ENCODE data around the gene CACNG4. TPM values are rescaled to one million over a fixed set of nuclear protein-coding genes. Genes with fewer than 3 reads are reported as not detected.

Gene CACNG4
- total RNA-seq, 1 experiment from 2014 or later: not detected

DNA sequence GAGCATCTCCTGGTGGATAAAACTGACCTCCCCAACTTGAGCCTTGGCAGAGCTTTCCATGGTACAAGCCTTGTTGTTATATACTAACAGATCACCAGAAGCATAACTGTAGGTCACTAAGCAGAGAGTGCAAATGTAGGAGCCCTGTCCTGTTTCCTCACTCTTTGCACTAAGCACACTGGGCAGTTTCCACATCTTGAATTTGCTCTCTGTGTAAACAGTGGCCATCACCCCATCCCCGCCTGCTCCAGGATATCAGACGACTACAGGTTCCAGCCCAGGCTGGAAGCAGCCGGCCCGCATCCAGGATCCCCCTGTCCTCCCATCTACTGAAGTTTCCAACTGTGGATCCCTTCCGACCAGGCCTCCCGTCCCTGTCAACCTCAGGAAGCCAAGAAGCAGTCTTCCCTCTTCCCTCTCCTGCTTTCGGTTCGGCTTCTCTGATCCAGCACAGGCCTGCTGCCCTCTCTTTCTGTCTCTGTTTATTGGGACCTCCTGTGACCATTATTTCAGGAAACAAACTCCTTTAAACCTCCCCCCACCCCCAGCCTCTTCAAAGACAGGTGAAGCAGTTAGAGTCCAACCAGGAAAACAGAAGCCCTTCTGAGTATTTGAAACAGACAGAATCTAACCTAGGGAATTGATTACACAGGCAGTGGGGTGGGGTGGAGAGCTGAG lies 22.6 kb upstream of the CACNG4 start:
- in situ Hi-C loops (cut with HindIII; ENCODE audit: low pct_unique_long_range_greater_than_20kb, low sequenced_read_pairs): no loop called here

DNA sequence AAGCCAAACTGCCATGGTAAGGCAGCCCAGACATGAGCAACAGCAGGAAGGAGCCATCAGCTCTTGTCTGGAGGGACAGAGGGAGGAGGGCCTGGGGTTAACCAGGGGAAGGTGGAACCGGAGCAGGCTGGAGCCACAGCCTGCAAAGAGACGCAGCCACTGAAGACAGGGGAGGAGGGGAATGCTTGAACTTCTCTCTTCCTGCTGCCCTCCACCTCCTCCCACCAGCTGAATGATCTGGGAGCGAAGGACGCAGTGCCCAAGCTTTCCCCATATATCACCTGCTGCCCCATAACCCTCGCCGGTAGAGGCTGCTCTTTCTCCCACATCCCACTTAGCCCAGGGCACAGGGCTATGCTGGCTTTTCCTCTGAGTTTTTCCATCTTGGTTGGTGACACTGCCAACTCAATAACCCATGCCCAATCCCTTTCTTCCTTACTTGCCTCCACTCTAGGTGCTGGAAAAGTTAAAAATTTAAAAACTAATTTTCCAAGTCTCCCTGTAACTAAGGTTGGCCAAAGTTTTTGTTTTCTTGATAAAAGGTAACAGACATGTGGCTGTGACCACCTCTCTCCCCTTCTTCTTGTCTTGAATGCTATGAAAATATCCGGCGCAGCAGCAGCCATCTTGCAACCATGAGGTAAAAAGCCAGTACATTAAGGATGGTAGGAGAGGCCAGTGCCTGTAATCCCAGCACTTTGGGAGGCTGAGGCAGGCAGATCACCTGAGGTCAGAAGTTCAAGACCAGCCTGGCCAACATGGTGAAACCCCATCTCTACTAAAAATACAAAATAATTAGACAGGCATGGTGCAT lies 21.8 kb upstream of the CACNG4 start:
- no peak for DNase-seq (ENCODE audit: low read depth)
- in situ Hi-C loops (cut with HindIII; ENCODE audit: low pct_unique_long_range_greater_than_20kb, low sequenced_read_pairs): no loop called here

More for the DNA sequence above, 22.6 kb upstream of the CACNG4 start:
- DNase-seq (ENCODE audit: low read depth): no peak

DNA sequence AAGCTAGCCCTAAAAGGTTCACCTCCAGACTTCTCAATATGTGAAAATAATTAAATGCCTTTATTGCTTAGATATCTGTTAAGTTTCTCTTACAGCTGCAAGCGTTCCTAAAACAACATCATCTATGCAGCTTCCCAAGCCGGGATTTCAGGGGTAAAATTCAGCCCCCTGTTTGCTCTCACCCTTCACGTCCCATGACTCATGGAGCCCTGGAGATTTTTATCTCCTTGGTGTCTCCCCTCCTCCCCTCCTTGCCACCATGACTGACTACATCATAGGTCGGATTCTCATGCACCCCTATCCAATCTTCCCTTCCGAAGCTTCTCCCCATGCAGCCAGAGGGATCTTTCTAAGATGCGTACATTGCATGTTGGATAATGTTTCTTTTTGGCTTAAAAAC lies 21.0 kb upstream of the CACNG4 start:
- DNase-seq (ENCODE audit: low read depth): no peak

DNA sequence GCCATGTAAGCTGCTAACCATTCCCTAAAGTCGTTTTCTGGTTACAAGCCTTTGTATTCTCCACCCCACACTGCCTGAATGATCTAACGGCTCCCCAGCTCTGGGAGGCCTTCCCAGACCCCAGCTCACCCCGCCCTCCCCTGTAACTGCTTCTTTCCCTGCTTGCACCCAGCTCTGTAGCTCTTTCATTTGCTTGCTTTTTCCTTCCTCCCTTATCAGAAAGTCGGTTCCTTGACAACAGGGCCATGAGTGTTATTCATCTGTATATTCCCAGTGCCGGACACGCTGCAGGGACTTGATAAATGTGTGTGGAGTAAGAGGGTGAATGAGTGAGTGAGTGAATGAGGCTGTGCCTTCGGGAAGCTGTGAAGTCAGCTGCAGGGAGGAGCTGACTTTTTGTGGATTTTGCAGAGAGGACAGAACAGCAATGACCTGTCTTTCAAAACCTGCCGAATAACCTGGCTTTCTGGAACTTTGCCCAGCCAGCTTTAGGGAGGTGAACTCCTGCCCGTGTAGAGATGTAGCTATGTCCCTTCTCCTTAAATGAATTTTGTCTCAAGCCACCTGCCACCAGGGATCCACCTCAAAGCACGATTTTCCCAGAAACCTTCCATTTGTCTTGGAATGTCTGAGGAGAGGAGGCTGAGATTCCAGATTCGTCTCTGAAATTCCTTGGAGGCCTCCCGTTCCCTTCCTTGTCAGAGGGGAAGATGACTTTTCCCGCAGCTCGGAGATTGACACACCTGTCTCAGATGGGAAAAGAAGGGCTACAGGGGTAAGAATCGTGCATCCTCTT lies 20.0 kb upstream of the CACNG4 start:
- in situ Hi-C loops (cut with HindIII; ENCODE audit: low pct_unique_long_range_greater_than_20kb, low sequenced_read_pairs): no loop called here
- no peak for DNase-seq (ENCODE audit: low read depth)

More for the DNA sequence above, 21.0 kb upstream of the CACNG4 start:
- in situ Hi-C loops (cut with HindIII; ENCODE audit: low pct_unique_long_range_greater_than_20kb, low sequenced_read_pairs): no loop called here

DNA sequence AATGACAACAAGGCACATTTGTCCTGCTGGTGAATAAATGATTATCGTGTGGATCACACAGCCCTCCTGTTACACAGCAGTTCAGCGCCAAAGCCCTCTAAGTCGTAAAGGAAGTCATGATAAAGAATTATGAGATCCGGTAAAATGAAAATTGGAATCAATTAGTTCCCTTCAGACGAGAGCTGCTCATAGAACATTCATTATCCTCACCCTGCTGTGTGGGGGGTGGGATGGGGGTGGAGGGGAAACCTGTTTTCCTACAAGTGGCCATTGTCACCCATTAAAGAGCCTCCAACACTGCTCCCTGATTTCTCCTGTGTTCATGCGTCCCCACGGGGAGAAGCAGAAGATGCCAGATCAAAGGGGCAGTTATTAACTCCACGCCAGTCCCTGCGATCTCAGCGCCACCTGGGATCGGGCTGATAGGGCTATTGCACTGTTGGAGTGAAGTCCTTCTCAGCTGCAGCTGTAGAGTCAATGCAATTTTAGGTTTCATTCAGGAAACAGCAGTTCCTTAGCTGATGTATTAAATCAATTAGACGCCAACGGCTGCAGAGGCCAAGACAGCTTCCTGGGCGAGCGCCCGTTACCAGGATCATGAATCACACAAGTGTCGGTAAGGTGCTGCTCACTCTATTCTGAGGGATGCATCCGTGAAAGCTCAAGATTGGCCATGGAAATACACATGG lies 19.2 kb upstream of the CACNG4 start:
- in situ Hi-C loops (cut with HindIII; ENCODE audit: low pct_unique_long_range_greater_than_20kb, low sequenced_read_pairs): no loop called here

DNA sequence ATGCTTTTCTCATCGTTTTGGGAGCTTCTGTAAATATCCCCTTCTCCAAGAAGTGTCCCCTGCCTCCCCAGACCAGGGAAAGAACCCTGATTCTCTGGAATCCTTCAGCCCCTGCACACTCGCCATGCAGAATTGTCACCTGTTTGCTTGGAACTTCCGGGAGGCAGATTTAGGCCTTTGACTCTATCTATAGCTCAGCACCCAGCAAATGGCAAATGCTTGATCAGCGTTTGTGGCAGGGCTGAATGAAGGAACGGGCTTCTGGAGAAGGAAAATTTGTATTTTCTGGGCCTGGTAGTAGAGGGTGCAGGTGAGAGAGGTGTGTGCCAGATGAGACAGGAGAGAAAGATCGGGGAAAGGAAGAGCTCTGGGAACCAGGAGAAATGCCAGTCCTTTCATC lies 18.3 kb upstream of the CACNG4 start:
- in situ Hi-C loops (cut with HindIII; ENCODE audit: low pct_unique_long_range_greater_than_20kb, low sequenced_read_pairs): no loop called here

More for the DNA sequence above, 19.2 kb upstream of the CACNG4 start:
- DNase-seq (ENCODE audit: low read depth): no peak

DNA sequence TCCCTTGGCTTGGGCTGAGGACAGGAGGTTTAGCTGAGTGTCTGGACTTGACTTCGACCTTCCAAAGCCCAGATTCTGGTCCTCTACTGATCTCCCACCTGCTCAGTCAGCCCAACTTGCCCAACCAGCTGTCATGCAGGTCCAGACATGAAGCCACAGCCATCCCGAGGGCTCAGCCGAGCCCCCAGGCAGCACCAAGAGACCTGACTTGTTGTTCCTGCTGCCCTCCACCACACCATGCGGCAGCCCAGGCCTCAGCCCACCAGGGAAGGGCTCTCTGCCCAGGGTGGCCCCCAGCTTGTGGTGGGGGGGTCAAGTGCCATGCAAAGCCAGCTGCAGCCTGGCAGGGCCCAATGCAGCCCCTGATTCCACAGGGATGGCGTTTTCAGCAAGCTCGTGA lies 17.2 kb upstream of the CACNG4 start:
- in situ Hi-C loops (cut with HindIII; ENCODE audit: low pct_unique_long_range_greater_than_20kb, low sequenced_read_pairs): no loop called here
- DNase-seq (ENCODE audit: low read depth): no peak

More for the DNA sequence above, 18.3 kb upstream of the CACNG4 start:
- no peak for DNase-seq (ENCODE audit: low read depth)

DNA sequence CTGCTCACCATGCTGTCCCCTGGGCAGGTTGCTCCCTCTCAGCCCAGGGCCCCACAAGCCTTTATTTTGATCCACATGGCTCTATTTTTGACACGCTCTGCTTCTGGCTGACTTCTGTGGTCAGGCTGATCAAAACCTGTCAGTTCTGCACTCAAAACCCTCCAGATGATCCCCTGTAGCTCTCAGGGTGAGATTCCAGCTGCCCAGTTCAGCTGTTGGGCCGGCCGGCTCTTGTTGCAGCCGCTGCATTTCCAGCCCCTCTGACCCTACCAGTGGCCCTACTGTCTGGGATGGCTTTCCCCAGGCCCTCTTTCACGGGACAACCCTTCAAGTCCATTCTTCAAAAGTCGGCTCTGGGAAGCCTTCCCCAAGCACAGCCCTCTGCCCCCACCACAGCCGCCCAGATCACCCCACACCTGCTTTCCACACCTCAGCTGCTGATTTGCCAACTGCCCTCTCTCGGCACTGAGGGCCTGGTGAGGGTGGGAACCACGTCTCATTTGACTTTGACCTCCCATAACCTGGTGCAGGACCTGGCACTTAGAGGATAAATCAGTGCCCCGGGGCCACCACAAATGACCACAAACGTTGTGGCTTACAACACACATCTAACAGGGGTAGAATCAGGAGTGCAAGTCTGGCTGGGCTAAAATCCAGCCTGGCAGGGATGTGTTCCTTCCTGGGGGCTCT lies 16.3 kb upstream of the CACNG4 start:
- DNase-seq (ENCODE audit: low read depth): no peak
- in situ Hi-C loops (cut with HindIII; ENCODE audit: low pct_unique_long_range_greater_than_20kb, low sequenced_read_pairs): no loop called here

DNA sequence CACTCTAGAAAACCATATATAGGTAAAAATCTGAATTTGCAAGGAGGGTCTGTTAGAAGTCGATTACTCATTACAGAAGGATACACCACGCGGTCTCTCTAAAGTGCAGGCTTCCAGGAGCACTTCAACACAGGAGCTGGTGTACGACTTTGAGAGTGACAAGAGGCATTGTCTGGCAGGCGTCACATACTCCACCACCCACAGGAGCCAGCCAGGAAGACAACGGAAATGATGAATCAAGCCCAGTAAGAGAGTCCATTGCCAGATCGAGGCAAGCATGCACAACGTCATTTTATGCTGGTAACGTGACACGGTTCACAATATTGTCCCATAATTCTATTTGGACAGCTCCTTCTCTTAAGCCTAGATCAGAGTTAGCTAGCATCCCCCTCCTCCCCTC lies 15.0 kb upstream of the CACNG4 start:
- no peak for DNase-seq (ENCODE audit: low read depth)
- in situ Hi-C loops (cut with HindIII; ENCODE audit: low pct_unique_long_range_greater_than_20kb, low sequenced_read_pairs): no loop called here

DNA sequence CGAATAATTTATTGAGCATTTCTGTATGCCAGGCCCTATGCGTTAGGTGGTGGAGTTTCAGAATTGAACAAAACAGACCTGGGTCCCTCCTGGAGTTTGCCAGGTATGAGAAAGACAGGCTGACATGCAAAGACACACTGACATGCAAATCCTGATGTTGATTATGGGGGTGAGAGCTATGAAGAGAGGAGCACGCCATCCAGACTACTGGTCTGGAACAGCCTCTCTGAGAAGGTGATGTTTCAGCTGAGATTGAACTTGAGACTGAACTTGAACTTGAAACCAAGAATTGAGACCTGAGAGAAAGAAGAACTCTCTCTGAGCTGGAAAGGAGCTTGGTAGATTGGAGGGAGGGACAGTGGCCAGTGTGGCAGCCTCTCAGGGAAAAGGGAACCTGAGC lies 14.2 kb upstream of the CACNG4 start:
- DNase-seq (ENCODE audit: low read depth): no peak
- in situ Hi-C loops (cut with HindIII; ENCODE audit: low pct_unique_long_range_greater_than_20kb, low sequenced_read_pairs): no loop called here

DNA sequence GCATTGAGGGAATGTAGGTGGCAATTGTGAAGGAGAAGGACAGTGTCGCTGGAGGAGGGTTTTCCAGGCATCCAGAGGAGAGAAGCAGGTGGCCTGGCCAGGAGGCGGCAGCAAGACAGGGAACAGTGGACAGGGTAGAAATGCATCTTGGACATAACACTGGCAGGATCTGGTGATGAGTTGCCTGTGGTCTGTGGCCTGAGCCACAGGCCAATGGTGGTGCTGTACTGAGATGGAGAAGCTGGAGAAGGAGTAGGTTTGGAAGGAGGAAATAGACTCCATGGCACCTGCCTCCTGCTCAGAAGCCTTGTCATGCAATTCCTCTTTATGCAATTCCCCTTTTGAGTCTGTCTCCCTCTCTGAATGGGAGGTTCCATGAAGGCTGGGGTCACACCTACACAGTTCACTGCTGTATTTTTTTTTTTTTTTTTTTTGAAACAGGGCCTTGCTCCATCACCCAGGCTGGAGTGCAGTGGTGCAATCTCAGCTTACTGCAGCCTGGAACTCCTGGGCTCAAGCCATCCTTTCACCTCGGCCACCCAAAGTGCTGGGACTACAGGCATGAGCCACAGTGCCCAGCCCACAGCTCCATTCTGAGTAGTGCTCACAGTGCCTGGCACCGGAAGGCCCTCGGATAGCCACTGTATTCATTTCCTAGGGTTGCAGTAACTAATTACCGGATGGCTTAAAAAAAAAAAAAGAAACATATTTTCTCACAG lies 13.5 kb upstream of the CACNG4 start:
- no peak for DNase-seq (ENCODE audit: low read depth)
- in situ Hi-C loops (cut with HindIII; ENCODE audit: low pct_unique_long_range_greater_than_20kb, low sequenced_read_pairs): no loop called here

DNA sequence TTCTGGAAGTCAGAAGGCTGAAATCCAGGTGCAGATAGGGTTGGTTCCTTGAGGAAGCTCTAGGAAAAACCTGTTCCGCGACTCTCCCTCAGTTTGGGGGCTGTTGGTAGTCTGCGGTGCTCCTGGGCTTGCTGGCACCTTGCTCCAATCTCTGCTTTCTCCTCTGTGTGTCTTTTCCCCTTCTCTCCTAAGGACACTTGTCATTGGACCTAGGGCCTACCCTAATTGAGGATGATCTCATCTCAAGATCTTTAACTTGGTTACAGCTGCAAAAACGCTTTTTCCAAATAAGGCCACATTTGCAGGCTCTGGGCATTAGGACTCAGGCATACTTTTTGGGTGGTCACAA lies 12.9 kb upstream of the CACNG4 start:
- in situ Hi-C loops (cut with HindIII; ENCODE audit: low pct_unique_long_range_greater_than_20kb, low sequenced_read_pairs): no loop called here
- no peak for DNase-seq (ENCODE audit: low read depth)

DNA sequence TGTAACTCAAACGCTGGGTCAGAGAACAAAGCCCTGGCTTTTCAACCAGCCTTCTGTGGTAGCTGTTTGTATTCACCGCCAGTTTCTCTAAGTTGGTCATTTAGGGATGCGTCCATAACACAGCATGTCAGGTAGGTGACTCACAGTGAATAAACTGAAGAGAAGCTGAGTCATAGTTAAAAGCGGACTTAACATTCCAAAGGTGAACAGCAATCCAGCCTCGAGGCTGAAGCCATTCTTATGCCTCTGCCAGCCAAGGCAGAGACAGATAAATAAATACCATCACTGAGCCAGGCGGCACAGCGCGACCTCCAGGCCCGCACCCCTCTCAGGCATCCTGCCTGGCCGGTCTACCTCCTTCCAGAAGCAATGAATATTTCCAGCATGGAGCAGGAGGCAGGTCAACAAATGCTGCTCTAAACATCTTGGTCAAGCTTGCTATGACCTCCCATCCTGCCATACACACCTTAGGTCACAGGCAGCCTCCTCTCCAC lies 12.4 kb upstream of the CACNG4 start:
- in situ Hi-C loops (cut with HindIII; ENCODE audit: low pct_unique_long_range_greater_than_20kb, low sequenced_read_pairs): no loop called here
- peak; percentile 93 for DNase-seq (ENCODE audit: low read depth)

DNA sequence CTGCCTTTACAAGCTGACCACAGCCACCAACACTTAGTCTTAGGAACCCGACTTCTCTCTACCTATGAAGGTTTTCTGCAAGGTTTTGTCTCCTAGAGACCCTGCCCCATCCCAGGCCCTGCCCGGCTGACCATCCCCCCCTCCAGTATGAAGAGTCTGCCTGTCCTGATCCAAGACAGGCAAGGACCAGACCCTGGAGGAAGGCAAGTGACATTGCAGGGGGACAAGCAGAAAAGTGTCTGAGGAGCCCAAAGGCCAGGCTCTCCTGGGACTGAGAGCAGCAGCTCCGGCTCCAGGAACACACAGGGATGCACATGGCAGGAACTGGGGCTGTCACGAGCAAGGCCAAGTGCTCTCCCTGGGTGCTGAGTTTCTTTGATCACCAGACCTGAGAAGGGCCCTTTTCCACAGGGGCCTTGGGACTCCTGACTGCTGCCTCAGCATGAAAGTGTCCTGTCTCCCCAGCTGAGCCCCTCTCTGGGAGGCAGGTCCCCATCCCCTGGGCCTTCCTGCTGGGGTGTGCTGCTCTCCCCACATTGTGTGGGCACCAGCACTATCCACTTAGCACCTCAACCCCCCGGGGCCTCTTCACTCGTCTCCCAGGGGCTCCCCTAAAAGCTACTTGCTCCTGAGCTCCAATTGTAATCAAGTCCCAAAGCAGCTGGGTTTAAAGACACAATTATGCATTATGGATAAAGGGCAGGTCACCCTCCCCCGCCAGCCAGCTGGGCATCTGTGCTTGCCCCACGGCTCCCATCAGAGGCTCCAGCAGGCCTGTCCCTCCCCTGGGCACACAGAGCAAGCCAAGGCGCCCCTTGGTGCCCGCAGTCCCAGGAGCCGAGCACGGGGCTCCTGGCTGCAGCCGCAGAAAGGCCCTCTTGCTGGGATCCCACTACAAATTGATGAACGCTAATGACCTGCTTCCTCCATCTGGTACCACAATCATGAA lies 11.6 kb upstream of the CACNG4 start:
- in situ Hi-C loops (cut with HindIII; ENCODE audit: low pct_unique_long_range_greater_than_20kb, low sequenced_read_pairs): no loop called here
- peak; percentile 16 for DNase-seq (ENCODE audit: low read depth)

DNA sequence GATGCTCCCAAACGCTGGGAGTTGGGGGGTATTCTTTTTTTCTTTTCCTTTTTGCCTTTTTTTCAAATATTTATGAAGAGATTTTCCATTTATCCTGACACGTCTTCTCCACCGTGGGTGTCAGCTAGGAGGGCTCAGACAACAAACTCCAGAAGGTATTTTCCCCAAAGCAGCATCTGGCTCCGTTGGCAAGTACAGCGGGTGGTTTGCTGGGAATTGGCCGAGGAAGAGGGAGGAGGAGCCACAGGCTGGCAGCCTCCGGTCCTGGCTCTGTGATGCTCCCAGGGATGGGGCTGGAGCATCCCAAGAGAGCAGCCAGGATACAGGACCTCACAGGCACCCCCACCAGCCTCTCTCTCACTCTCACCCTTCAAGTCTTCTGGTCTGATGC lies 10.9 kb upstream of the CACNG4 start:
- no peak for DNase-seq (ENCODE audit: low read depth)
- in situ Hi-C loops (cut with HindIII; ENCODE audit: low pct_unique_long_range_greater_than_20kb, low sequenced_read_pairs): no loop called here

DNA sequence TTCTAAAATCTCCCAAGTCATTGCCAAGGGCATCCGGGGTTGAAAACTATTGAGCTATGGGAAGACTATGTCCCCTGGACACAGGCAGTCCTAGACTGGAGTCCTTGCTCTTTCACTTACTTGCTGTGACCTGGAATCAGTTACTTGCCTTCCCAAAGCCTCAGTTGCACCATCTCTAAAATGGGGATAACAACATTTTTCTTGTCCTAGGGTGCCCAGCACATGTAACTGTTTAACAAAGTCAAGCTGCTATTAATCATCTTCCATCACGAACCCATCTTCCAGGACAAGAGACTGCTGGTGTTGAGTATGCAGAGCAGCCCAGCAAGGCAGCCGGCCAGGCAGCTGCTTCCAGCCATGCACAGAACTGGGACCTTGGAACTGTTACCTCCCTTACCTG lies 9.9 kb upstream of the CACNG4 start:
- in situ Hi-C loops (cut with HindIII; ENCODE audit: low pct_unique_long_range_greater_than_20kb, low sequenced_read_pairs): no loop called here
- DNase-seq (ENCODE audit: low read depth): no peak
